HepG2 (cell line): ENCODE measurements around the gene STARD10. TPM values are rescaled to one million over a fixed set of nuclear protein-coding genes. Genes with fewer than 3 reads are reported as not detected.

Source experiments
- FOXK2 ChIP-seq: fragments of 450-650 bp; IDR thresholded peaks from 2 replicates; pipeline ENCODE4 v1.6.1; 2016
- NFATC3 ChIP-seq: sonication (generic); formaldehyde crosslinking; IDR thresholded peaks from 2 replicates; pipeline ENCODE4 v1.5.1; 2020; ENCODE audit warnings: mild to moderate bottlenecking, missing genetic modification reagents
- POLR2A ChIP-seq, 2 experiments: IDR thresholded peaks; 2 replicates each; pipeline ENCODE4 v1.6.1; 2011; ENCODE audit warnings: low read depth in 2 of 2, low read length in 2 of 2, mild to moderate bottlenecking in 1 of 2, moderate library complexity in 1 of 2; ENCODE audit not compliant: insufficient read depth in 1 of 2
- TFDP2 ChIP-seq: sonication (generic); formaldehyde crosslinking; IDR thresholded peaks from 2 replicates; pipeline ENCODE4 v1.4.0; 2020; ENCODE audit warnings: missing genetic modification reagents
- ZNF407 ChIP-seq: sonication (generic); formaldehyde crosslinking; IDR thresholded peaks from one replicate; pipeline ENCODE4 v1.5.1; 2020; ENCODE audit warnings: mild to moderate bottlenecking, missing genetic modification reagents; ENCODE audit errors: not compliant biosample characterization
- ZNF546 ChIP-seq: sonication (generic); formaldehyde crosslinking; conservative IDR thresholded peaks from 2 replicates; pipeline ENCODE4 v1.8.1; 2023; ENCODE audit warnings: mild to moderate bottlenecking, missing genetic modification reagents
- ZNF609 ChIP-seq: sonication (generic); formaldehyde crosslinking; IDR thresholded peaks from 2 replicates; pipeline ENCODE4 v1.4.0; 2020; ENCODE audit warnings: mild to moderate bottlenecking, missing genetic modification reagents, borderline replicate concordance
- ZSCAN25 ChIP-seq: sonication (generic); formaldehyde crosslinking; IDR thresholded peaks from 2 replicates; pipeline ENCODE4 v1.8.0; 2022; ENCODE audit warnings: mild to moderate bottlenecking, missing genetic modification reagents
- polyA plus RNA-seq, 8 experiments: library from polyadenylated mRNA; depleted of rRNA in 3 of 8; stranded (reverse) in 7 of 8; unstranded in 1 of 8; fragments of >200 nt; fragmentation: Illumina TruSeq in 4 of 8; extraction: Trizol in 4 of 8; gene quantifications; 2 replicates each; pipeline versions ENCODE4 v1.2.1 to v1.2.3, GENCODE V29; 2011 to 2016; ENCODE audit warnings: low read depth in 4 of 8, missing spikeins in 1 of 8, mixed read lengths in 1 of 8; ENCODE audit not compliant: insufficient read depth in 1 of 8
- total RNA-seq, 5 experiments: library from RNA; depleted of rRNA; stranded (reverse); fragments of >200 nt; fragmentation: Illumina TruSeq; extraction: Trizol; gene quantifications; 2 replicates each; pipeline ENCODE4 v1.2.3, GENCODE V29; 2016; ENCODE audit warnings: low read depth in 1 of 5
- TF ChIP-seq, protein P1 (sequence below): sonication (generic); formaldehyde crosslinking; IDR thresholded peaks from 2 replicates; pipeline ENCODE4 v1.5.0; 2020; ENCODE audit warnings: mild to moderate bottlenecking, missing genetic modification reagents, moderate library complexity

The STARD10 gene
- total and polyA plus RNA-seq, 2 of the 13 experiments (the other 11 are each of a cell fraction or from before 2014, with no cell fraction given) = 260 to 341 TPM

DNA sequence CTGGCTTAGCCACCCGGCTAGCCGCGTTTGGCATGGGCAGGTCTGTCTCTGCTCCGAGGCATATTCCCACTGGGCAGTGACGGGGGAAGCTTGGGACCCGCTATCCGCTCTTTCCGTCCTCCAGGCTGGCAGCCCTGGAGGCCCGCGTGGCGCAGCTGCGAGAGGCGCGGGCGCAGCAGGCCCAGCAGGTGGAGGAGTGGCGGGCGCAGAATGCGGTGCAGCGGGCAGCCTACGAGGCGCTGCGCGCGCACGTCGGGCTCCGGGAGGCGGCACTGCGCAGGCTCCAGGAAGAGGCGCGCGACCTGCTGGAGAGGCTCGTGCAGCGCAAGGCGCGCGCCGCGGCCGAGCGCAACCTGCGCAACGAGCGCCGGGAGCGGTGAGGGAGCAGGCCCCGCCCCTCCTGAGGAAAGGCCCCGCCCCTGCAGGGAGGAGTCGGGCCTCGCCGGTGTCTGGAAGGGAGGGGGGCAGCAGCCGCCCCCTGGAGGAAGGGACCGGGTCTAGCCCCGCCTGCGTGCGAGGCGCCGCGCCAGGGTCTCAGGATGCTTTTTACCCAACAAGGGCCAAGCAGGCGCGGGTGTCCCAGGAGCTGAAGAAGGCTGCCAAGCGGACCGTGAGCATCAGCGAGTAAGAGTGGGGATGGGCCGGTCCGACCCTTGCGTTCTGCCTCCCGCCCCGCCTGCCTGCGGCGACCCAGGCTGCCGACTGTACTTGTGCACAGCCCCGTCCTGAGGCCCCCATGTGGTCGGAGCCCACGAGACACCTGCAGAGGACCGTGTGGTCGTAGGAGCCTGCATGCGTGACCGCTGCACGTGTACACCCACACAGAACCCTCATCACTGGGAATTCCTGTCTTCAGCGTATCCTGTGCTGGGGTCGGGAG is 28.3 kb upstream of the STARD10 start (continued):
- TF ChIP-seq POLR2A (IDR thresholded peaks at IDR 0.05; ENCODE audit: insufficient read depth in 1 of 2, low read depth in 2 of 2, low read length in 2 of 2) (peak; percentile 39 to 48; a peak in 2 of 4 replicates), FOXK2 (no peak), ZNF546 (CRISPR knock-in tag) (no peak), NFATC3 (CRISPR knock-in tag) (no peak), ZSCAN25 (peak; percentile 54; the same call in 1 of the 2 replicates), ZNF609 (CRISPR knock-in tag) (no peak), TFDP2 (0 out of 2 replicates have a peak, but pooled peaks have one; percentile 21), ZNF407 (CRISPR knock-in tag) (no peak)
- TF ChIP-seq, protein P1, sequence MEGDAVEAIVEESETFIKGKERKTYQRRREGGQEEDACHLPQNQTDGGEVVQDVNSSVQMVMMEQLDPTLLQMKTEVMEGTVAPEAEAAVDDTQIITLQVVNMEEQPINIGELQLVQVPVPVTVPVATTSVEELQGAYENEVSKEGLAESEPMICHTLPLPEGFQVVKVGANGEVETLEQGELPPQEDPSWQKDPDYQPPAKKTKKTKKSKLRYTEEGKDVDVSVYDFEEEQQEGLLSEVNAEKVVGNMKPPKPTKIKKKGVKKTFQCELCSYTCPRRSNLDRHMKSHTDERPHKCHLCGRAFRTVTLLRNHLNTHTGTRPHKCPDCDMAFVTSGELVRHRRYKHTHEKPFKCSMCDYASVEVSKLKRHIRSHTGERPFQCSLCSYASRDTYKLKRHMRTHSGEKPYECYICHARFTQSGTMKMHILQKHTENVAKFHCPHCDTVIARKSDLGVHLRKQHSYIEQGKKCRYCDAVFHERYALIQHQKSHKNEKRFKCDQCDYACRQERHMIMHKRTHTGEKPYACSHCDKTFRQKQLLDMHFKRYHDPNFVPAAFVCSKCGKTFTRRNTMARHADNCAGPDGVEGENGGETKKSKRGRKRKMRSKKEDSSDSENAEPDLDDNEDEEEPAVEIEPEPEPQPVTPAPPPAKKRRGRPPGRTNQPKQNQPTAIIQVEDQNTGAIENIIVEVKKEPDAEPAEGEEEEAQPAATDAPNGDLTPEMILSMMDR = peak; percentile 31
